ENCODE measurements around the gene PHLDB2.

PHLDB2 gene

GRCh38 chr3:112002096-112002971, 143.3 kb downstream of the PHLDB2 start:
- no peak for DNase-seq

- no peak for DNase-seq
Observed at GRCh38 chr3:112003321-112004080, 144.4 kb downstream of the PHLDB2 start.

- no peak for DNase-seq
Observed at GRCh38 chr3:112004187-112004586, 145.1 kb downstream of the PHLDB2 start.

- DNase-seq, result no peak
Observed at GRCh38 chr3:112004669-112005068, 145.6 kb downstream of the PHLDB2 start.

- no peak for DNase-seq
Observed at GRCh38 chr3:112005091-112005672, 146.1 kb downstream of the PHLDB2 start.

- DNase-seq, result no peak
Observed at GRCh38 chr3:112007633-112008032, 148.6 kb downstream of the PHLDB2 start.

- DNase-seq, result no peak
Observed at GRCh38 chr3:112009670-112010069, 150.6 kb downstream of the PHLDB2 start.

GRCh38 chr3:112010636-112011035, 151.6 kb downstream of the PHLDB2 start:
- no peak for DNase-seq

- DNase-seq, result no peak
Observed at GRCh38 chr3:112011376-112011940, 152.4 kb downstream of the PHLDB2 start.

GRCh38 chr3:112012205-112012992, 153.3 kb downstream of the PHLDB2 start:
- DNase-seq, result no peak

GRCh38 chr3:112013058-112013783, 154.2 kb downstream of the PHLDB2 start:
- no peak for DNase-seq

- no peak for DNase-seq
Observed at GRCh38 chr3:112013784-112014143, 154.7 kb downstream of the PHLDB2 start.

GRCh38 chr3:112017091-112017490, 158.0 kb downstream of the PHLDB2 start:
- no peak for DNase-seq

- DNase-seq, result no peak
Observed at GRCh38 chr3:112018712-112019111, 159.6 kb downstream of the PHLDB2 start.

GRCh38 chr3:112019716-112020115, 160.7 kb downstream of the PHLDB2 start:
- DNase-seq, result no peak

GRCh38 chr3:112020674-112021085, 161.6 kb downstream of the PHLDB2 start:
- DNase-seq, result no peak
